ENCODE measurements around the gene MAGEB4.

Gene MAGEB4

GRCh38 chrX:30283456-30284200 lies 41.8 kb downstream of the MAGEB4 start:
- no peak for DNase-seq

Data from T-helper 1 cell (primary cell).